GM12865 (cell line): ENCODE data around the gene PPP1R2C.

ENCODE experiments used
- DNase-seq: peaks from one replicate; pipeline ENCODE4 v3.0.0; 2010; ENCODE audit warnings: low read depth
- H3K4me3 ChIP-seq: 2 replicates; pipeline ENCODE4 v1.5.1; 2011; ENCODE audit warnings: mild to moderate bottlenecking, low read depth, low read length, control low read depth
- TF ChIP-seq, protein P1 (sequence below): IDR thresholded peaks from 2 replicates; pipeline ENCODE4 v1.5.1; 2011; ENCODE audit warnings: low read length, control low read depth, low read depth, inconsistent platforms; ENCODE audit not compliant: insufficient read depth; ENCODE audit errors: missing control alignments

PPP1R2C gene

DNA sequence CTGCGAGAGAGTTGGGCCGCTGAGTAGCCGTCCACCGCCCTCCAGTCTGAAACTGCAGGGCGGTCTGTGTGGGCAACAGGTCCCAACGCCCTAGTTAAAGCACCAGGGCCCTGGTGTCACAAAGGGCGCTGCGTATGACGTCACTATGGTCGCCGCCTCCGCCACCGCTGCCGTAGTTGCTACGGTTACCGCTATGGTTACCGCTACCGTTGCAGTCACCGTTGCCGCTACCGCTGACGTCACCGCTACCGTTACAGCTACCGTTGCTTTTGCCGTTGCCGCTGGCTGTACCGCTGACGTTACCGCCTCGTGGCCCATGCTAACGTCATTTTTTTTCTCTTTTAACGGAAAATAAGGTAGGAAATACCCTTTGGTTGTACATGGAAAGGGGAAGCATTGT lies at the start of gene PPP1R2C:
TSS of gene PPP1R2C (minus strand) at position 68 of the 400 bp plus-strand sequence. CDS start 84 bp downstream, outside the sequence.
- TF ChIP-seq, protein P1, sequence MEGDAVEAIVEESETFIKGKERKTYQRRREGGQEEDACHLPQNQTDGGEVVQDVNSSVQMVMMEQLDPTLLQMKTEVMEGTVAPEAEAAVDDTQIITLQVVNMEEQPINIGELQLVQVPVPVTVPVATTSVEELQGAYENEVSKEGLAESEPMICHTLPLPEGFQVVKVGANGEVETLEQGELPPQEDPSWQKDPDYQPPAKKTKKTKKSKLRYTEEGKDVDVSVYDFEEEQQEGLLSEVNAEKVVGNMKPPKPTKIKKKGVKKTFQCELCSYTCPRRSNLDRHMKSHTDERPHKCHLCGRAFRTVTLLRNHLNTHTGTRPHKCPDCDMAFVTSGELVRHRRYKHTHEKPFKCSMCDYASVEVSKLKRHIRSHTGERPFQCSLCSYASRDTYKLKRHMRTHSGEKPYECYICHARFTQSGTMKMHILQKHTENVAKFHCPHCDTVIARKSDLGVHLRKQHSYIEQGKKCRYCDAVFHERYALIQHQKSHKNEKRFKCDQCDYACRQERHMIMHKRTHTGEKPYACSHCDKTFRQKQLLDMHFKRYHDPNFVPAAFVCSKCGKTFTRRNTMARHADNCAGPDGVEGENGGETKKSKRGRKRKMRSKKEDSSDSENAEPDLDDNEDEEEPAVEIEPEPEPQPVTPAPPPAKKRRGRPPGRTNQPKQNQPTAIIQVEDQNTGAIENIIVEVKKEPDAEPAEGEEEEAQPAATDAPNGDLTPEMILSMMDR, result no peak
- no peak for DNase-seq
- no peak within 1 kb of the TSS for H3K4me3 ChIP-seq

DNA sequence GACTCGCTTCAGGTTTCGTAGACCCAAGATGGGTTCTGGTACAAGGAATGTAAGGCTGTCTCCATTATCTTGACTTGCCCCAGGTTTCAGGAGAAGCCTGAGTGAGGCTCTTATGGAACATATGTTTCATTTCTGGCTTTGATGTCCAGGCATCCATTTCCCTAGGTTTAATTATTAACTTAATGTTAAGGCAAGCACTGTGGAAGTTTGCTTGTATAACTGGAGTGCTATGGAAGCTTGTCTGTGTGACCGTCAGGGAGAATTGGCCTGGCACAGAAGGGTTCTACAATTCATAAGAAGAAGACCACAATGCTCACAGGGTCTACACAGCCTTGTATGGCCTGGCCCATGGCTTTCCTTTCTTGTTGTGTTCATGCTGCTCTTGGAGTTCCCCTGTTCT lies 47.2 kb upstream of the PPP1R2C start:
- DNase-seq, result no peak
- no peak overlapping the region for H3K4me3 ChIP-seq
- TF ChIP-seq, protein P1, result no peak

DNA sequence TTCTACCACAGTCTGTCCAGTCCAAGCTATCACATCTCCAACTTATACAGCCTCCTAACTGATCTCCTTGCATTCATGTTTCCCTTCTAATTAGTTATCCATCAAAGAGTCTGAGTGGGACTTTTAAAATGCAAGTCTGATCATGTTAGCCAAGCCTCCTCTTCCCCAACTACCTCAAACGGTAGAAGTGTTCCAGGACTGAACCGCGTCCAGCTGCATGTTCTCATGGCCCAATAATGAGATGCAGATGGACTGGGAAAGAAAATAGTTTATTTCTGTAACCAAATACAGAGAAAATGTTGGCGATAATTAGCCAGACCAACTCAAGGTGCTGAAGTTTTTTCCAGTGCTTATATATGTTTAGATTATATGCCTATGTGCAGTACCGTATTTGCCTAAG lies 46.6 kb upstream of the PPP1R2C start:
- no peak for DNase-seq
- H3K4me3 ChIP-seq, result no peak overlapping the region
- TF ChIP-seq, protein P1, result no peak

DNA sequence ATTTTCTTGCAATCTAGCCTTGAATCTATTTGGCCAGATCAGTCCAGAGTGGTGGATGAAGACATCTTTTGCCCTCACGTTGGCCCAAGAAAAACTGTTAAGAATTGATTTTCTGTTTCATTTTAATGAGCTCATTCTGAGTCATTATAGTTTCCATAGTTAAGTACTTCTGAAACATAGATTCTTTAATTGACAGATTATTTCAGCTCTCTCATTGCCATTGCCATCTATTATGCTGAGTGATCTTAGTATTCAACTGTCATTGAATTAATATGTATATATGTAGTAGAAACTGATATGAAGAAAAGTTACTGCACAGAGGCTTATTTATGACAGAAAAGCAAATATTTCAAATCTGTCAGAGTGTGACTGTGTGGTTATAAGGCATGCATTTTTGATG lies 45.5 kb upstream of the PPP1R2C start:
- DNase-seq, result no peak
- TF ChIP-seq, protein P1, result no peak
- H3K4me3 ChIP-seq, result no peak overlapping the region

DNA sequence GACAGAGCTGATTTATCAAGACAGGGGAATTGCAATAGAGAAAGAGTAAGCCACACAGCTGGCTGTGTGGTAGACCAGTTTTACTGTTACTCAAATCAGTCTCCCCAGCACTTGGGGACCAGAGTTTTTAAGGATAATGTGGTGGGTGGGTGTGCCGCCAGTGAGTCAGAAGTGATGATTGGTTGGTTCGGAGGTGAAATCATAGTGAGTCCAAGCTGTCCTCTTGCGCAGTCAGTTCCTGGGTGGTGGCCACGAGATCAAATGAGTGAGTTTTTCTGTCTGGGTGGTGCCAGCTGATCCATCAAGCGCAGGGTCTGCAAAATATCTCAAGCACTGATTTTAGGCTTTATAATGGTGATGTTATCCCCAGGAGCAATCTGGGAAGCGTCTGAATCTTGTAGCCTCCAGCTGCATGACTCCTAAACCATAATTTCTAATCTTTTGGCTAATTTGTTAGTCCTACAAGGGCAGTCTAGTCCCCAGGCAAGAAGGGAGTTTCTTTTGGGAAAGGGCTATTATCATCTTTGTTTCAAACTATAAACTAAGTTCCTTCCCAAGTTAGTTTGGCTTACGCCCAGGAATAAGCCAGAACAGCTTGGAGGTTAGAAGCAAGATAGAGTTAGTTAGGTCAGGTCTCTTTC lies 44.0 kb upstream of the PPP1R2C start:
- TF ChIP-seq, protein P1, result no peak
- no peak overlapping the region for H3K4me3 ChIP-seq
- DNase-seq, result no peak

DNA sequence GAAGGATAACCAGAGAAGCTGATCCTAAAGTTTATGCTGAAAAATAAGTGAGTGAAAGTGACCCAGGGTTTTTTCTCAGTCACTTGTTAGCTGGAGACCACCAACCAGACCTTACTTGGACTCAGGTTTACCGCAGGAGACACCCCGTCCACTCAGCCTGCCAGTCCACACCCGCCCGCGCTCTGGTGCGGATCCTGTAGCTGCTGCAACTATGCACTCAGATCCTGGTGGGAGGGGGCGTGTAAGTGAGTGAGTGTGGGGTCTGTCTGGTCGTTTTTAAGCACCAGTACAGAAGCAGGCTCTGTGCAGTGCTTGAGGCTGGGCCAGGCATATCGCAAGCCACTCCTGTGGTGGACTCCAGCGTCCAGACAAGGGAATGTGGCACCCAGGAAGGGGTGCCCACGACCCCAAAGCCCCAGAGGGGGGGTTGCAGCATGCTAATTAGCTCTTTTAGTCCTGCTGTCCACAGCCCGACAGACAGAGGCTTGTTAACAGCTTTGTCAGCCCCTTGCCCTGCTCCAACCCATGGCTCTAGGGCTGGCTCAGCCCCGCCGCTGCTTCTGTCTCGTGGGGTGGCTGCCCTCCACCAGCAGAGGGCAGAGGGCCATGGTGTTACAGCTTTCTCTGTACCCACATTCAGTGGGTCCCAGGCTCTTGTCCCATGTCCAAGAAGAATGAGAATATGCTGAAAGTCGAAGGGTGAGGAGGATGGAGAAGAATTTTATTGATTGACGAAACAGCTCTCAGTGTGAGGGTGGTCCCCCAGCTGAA lies 40.4 kb upstream of the PPP1R2C start:
- no peak for DNase-seq
- TF ChIP-seq, protein P1, result no peak
- no peak overlapping the region for H3K4me3 ChIP-seq
